Activated T-cell treated with anti-CD3 and anti-CD28 coated beads, Interleukin-2, amount 50 U/mL, for 24 hours (primary cell): ENCODE results near the gene GIMAP8.
"Not testable (repeated sequence)": the region's sequence is repeated elsewhere in the genome, so short reads cannot be mapped to it uniquely, and the experiment has no call there.

Experiments used
- DNase-seq: peaks from one replicate; pipeline ENCODE4 v3.0.0-alpha.2; 2020
- H3K27ac Mint-ChIP-seq: 2 replicates; pipeline ENCODE4 v1.8.0; 2020; ENCODE audit warnings: mild to moderate bottlenecking, mixed read lengths
- H3K27me3 Mint-ChIP-seq: 2 replicates; pipeline ENCODE4 v1.8.0; 2020; ENCODE audit warnings: mixed read lengths
- H3K36me3 Mint-ChIP-seq: 2 replicates; pipeline ENCODE4 v1.8.0; 2020; ENCODE audit warnings: low read depth, mixed read lengths
- H3K4me1 Mint-ChIP-seq: 2 replicates; pipeline ENCODE4 v1.8.0; 2020; ENCODE audit warnings: low read depth, mixed read lengths
- H3K4me3 Mint-ChIP-seq: 2 replicates; pipeline ENCODE4 v1.8.0; 2020; ENCODE audit warnings: mild to moderate bottlenecking, moderate library complexity, mixed read lengths
- H3K9me3 Mint-ChIP-seq: 2 replicates; pipeline ENCODE4 v1.8.0; 2020; ENCODE audit warnings: mixed read lengths

The GIMAP8 gene

GRCh38 chr7:150516956-150517745, 66.7 kb downstream of the GIMAP8 start:
- no peaks in the 10 kb centered on the region for H3K27me3 Mint-ChIP-seq
- no peak for DNase-seq
- H3K36me3 Mint-ChIP-seq = peaks cover 46% of the 10 kb centered on the region
- no peaks in the 10 kb centered on the region for H3K9me3 Mint-ChIP-seq
- peak overlapping the region; percentile 93 for H3K4me3 Mint-ChIP-seq
- peaks cover 60% of the 10 kb centered on the region for H3K4me1 Mint-ChIP-seq
- peak overlapping the region; percentile 96 for H3K27ac Mint-ChIP-seq

GRCh38 chr7:150519310-150519709, 68.9 kb downstream of the GIMAP8 start:
- Mint-ChIP-seq H3K27me3 (no peaks in the 10 kb centered on the region), H3K9me3 (peaks cover 9% of the 10 kb centered on the region), H3K4me3 (peak overlapping the region; percentile 80), H3K36me3 (peaks cover 61% of the 10 kb centered on the region), H3K4me1 (peaks cover 54% of the 10 kb centered on the region), H3K27ac (peak overlapping the region; percentile 94)
- DNase-seq = no peak

GRCh38 chr7:150520145-150520544, 69.7 kb downstream of the GIMAP8 start:
- Mint-ChIP-seq H3K4me1 (peaks cover 58% of the 10 kb centered on the region), H3K27ac (peak overlapping the region; percentile 94), H3K9me3 (peaks cover 12% of the 10 kb centered on the region), H3K27me3 (no peaks in the 10 kb centered on the region), H3K36me3 (peaks cover 61% of the 10 kb centered on the region), H3K4me3 (peak overlapping the region; percentile 80)
- peak; percentile 76 for DNase-seq

GRCh38 chr7:150522931-150523330, 72.5 kb downstream of the GIMAP8 start:
- H3K27me3 Mint-ChIP-seq, DNase-seq: not testable (repeated sequence)
- Mint-ChIP-seq H3K36me3 (peaks cover 59% of the 10 kb centered on the region), H3K27ac (peak overlapping the region; percentile 74), H3K4me1 (peaks cover 59% of the 10 kb centered on the region), H3K9me3 (peaks cover 29% of the 10 kb centered on the region), H3K4me3 (peak overlapping the region; percentile 28)

- DNase-seq = peak; percentile 37
- Mint-ChIP-seq H3K4me1 (peaks cover 54% of the 10 kb centered on the region), H3K4me3 (no peak overlapping the region), H3K36me3 (peaks cover 61% of the 10 kb centered on the region), H3K27ac (peak overlapping the region; percentile 73), H3K9me3 (peaks cover 38% of the 10 kb centered on the region), H3K27me3 (no peaks in the 10 kb centered on the region)
Observed at GRCh38 chr7:150524018-150524417, 73.6 kb downstream of the GIMAP8 start.
